Stomach smooth muscle (tissue), 2 donors: ENCODE measurements around the gene EYA4.
A peak's percentile ranks its signal among the peaks of the same experiment; 100 is the strongest.

ENCODE experiments used
- H3K27ac ChIP-seq: one replicate; pipeline ENCODE4 v1.7.0; 2013; ENCODE audit warnings: mild to moderate bottlenecking, low read length, inconsistent platforms
- H3K27me3 ChIP-seq, 2 donors: one replicate each; pipeline ENCODE4 v1.7.0; 2013; ENCODE audit warnings: low read length in 2 of 2; ENCODE audit not compliant: insufficient read depth in 2 of 2, control insufficient read depth in 1 of 2
- H3K36me3 ChIP-seq, 2 donors: one replicate each; pipeline ENCODE4 v1.7.0; 2013; ENCODE audit warnings: low read length in 2 of 2; ENCODE audit not compliant: control insufficient read depth in 2 of 2, insufficient read depth in 2 of 2
- H3K4me1 ChIP-seq: one replicate; pipeline ENCODE4 v1.7.0; 2013; ENCODE audit warnings: low read length; ENCODE audit not compliant: control insufficient read depth, insufficient read depth
- H3K4me3 ChIP-seq, 2 donors: one replicate each; pipeline ENCODE4 v1.7.0; 2013; ENCODE audit warnings: low read length in 2 of 2
- H3K9ac ChIP-seq, 2 donors: one replicate each; pipeline ENCODE4 v1.7.0; 2013; ENCODE audit warnings: low read length in 2 of 2, mild to moderate bottlenecking in 1 of 2
- H3K9me3 ChIP-seq, 2 donors: one replicate each; pipeline ENCODE4 v1.7.0; 2013; ENCODE audit warnings: low read length in 2 of 2; ENCODE audit not compliant: control insufficient read depth in 2 of 2
- donor health status: healthy.
- donor health status: Pancreatic carcinoma.

The EYA4 gene

DNA sequence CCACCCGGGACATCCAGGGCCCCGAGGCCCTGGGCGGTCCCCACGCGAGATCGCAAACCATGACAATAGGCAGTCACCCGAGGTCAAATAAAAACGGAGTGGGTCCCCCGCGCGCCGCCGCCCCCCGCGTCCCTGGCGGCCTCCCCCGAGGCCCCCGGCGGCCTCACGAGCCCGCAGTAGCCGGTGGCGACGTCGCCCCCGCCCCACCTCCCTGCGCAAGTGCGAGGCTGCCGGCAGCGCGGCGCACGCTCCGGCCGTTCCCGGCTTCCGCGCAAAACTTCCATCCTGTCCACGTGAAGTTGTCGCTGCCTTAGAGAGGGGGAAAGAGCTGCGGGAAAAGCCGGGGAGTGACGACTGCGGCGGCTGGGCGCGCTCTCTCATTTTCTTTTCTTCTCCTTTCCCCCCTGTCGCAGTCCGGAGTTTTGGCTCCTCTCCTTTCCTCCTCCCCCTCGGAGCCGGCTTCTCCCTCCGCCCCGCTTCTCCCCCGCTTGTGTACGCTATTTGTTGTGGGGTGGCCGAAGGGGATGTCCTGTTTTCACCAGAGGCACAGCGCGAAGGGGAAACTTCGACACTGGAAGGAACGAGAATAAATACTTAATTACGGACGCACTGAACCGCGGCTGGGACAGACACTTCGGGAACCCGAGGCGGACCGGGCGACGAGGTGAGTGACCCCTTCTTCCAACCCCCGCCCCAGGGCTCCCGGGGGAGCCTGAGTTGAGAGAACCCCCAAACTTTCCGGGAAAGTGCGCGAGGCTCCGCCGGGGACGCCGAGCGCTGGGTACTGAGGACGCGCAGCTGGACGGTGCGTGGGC, at the start of gene EYA4:
TSS of gene EYA4 (plus strand) at position 272 of the 815 bp plus-strand sequence. CDS start 33,424 bp downstream, outside the sequence.
- no peaks in the 10 kb centered on the region for H3K9me3 ChIP-seq
- peak within 1 kb of the TSS in 1 of 2 donors; percentile 22 for H3K9ac ChIP-seq
- no peak within 1 kb of the TSS for H3K27ac ChIP-seq
- peaks cover 19 to 43% of the 10 kb centered on the region in 2 donors for H3K27me3 ChIP-seq
- peak within 1 kb of the TSS; percentile 72 to 73 for H3K4me3 ChIP-seq
- H3K4me1 ChIP-seq = peaks cover 10% of the 10 kb centered on the region
- H3K36me3 ChIP-seq = no peaks in the 10 kb centered on the region

- no peak overlapping the region for H3K27ac ChIP-seq
- H3K4me3 ChIP-seq = no peak overlapping the region
These were observed 47.8 kb upstream of the EYA4 start for GRCh38 chr6:133193396-133193795.

DNA sequence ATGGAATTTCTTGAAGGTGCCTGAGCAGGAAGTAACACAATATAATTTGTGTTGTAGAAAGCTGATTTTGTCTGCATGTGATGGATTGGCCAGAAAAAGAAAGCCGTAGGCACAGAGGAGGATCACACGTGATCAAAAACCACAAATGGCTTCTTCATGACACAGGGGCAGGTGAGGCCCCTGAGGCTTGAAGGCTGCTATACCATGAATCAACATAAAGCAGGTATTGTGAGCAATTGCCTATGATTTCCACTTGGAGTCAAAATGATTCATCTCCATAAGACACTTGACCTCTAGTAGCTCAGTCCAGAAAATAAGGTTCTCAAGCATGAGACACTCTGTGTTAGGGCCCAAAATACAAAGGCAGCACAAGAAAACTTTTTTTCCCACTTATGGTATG, 42.4 kb upstream of the EYA4 start:
- H3K27me3 ChIP-seq = no peaks in the 10 kb centered on the region
- H3K9ac ChIP-seq = no peak overlapping the region
- H3K36me3 ChIP-seq = no peaks in the 10 kb centered on the region
- no peak overlapping the region for H3K4me3 ChIP-seq
- H3K4me1 ChIP-seq = no peaks in the 10 kb centered on the region
- no peak overlapping the region for H3K27ac ChIP-seq
- H3K9me3 ChIP-seq = no peaks in the 10 kb centered on the region

More at GRCh38 chr6:133193396-133193795, 47.8 kb upstream of the EYA4 start:
- Histone ChIP-seq H3K36me3 (no peaks in the 10 kb centered on the region), H3K9ac (no peak overlapping the region), H3K4me1 (no peaks in the 10 kb centered on the region), H3K9me3 (no peaks in the 10 kb centered on the region), H3K27me3 (no peaks in the 10 kb centered on the region)

DNA sequence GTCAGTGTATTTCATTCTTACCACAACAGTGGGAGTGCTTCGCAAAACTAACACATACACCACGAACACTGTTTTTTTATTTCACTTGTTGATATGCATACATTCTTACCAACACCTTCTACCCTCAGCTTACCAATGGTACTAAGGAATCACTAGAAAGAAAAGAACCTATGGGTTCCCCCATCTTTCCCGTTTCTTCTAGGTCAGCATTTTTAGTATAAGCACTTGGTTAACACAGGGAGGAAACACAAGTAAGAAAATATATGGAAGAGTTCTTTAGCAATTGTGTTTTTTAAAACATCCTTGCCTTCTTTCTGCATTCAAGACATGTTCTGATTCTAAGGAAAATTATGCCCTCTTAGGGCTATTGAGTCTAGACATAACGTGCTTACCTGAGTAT, 39.9 kb upstream of the EYA4 start:
- Histone ChIP-seq H3K4me1 (no peaks in the 10 kb centered on the region), H3K36me3 (no peaks in the 10 kb centered on the region), H3K9ac (no peak overlapping the region), H3K4me3 (no peak overlapping the region), H3K27ac (no peak overlapping the region), H3K9me3 (no peaks in the 10 kb centered on the region), H3K27me3 (no peaks in the 10 kb centered on the region)

- Histone ChIP-seq H3K36me3 (no peaks in the 10 kb centered on the region), H3K27ac (no peak overlapping the region), H3K27me3 (no peaks in the 10 kb centered on the region), H3K4me1 (no peaks in the 10 kb centered on the region), H3K9ac (no peak overlapping the region), H3K9me3 (no peaks in the 10 kb centered on the region), H3K4me3 (no peak overlapping the region)
These were observed 38.4 kb upstream of the EYA4 start for GRCh38 chr6:133202610-133203343.

DNA sequence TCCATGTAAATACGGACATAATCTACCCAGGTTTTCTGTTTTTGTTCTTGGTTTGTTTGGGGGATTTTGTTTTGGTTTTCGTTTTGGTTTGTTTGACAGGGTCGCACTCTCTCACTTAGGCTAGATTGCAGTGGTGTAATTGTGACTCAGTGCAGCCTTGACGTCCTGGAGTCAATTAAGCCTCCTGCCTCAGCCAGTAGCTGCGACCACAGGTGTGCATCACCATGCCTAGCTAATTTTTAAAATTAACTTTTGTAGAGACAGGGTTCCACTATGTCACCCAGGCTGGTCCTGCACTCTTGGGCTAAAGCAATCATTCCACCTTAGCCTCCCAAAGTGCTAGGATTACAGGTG, 37.8 kb upstream of the EYA4 start:
- Histone ChIP-seq H3K4me1 (no peaks in the 10 kb centered on the region), H3K9me3 (no peaks in the 10 kb centered on the region), H3K36me3 (no peaks in the 10 kb centered on the region), H3K4me3 (no peak overlapping the region), H3K27me3 (no peaks in the 10 kb centered on the region), H3K27ac (no peak overlapping the region), H3K9ac (no peak overlapping the region)

DNA sequence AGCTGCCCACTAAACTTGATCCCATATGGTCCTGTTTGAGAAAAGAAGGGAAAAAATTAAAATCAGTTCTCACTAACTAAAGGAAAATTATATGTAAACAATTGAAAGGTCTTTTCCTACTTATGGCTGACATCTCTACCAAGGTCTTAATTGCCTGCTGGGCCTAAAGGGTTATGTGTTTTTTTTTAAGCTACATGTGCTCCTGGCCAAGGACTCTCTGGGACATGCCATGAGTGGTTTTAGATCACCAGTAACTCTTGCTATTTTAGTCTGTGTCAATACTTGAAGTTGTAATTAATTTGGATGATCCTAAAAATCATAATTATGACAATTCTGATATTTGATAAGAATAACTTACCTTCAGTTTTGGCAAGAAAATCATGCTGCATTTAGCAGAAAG, 35.9 kb upstream of the EYA4 start:
- H3K9ac ChIP-seq = no peak overlapping the region
- H3K27ac ChIP-seq = no peak overlapping the region
- H3K4me1 ChIP-seq = no peaks in the 10 kb centered on the region
- no peak overlapping the region for H3K4me3 ChIP-seq
- H3K9me3 ChIP-seq = peaks cover 0 to 4% of the 10 kb centered on the region in 2 donors
- H3K27me3 ChIP-seq = no peaks in the 10 kb centered on the region
- no peaks in the 10 kb centered on the region for H3K36me3 ChIP-seq

DNA sequence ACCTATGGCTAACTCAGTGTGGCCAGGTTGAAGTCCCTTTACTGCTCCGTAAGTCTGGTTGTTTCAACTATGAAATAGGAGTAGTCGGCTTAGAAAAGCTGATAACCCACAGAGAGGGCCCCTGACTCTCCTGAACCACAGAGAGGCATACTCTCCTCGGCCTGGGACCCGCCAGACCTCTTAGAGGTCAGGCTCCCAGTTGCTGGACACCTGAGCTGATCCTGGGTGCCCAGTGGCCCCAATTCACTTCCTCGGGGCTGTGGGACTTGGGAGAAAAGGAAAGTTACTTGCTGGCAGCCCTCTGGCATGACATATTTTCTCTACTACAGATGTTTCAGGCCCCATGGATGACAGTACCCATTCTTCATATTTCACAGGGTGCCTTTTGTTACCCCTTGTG, 34.2 kb upstream of the EYA4 start:
- no peak overlapping the region for H3K27ac ChIP-seq
- no peak overlapping the region for H3K9ac ChIP-seq
- H3K4me3 ChIP-seq = no peak overlapping the region

GRCh38 chr6:133207754-133208153, 33.4 kb upstream of the EYA4 start:
- Histone ChIP-seq H3K27ac (no peak overlapping the region), H3K4me3 (no peak overlapping the region)

More for the DNA sequence above, 34.2 kb upstream of the EYA4 start:
- H3K9me3 ChIP-seq = peaks cover 0 to 4% of the 10 kb centered on the region in 2 donors
- H3K36me3 ChIP-seq = no peaks in the 10 kb centered on the region
- no peaks in the 10 kb centered on the region for H3K4me1 ChIP-seq
- no peaks in the 10 kb centered on the region for H3K27me3 ChIP-seq

DNA sequence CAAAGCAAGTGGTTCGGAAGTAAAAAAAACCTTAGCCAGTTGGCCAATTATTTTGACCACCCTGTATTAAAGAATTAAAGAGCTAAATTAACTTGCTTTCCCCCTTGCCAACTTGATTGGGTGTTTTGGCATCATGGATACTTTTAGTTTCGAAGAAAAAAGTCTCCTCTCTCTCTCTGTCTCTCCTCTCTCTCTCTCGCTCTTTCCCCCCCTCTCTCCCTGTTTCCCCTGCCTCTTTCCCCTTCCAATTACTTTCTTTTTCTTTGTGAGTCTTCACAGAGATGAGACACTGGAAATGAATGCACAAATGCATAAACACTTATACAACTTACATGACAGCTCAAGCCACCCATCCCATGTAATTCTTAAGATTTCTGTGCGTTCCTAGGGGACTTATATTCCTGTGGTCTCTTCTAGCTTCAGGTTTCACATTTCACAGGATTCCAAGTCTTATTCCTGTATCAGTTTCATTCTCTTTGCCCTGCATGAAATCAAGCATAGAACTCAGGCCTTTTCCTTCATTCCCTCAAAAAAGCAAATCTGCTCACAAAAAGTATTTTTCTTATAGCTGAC, 32.9 kb upstream of the EYA4 start:
- Histone ChIP-seq H3K27ac (no peak overlapping the region), H3K36me3 (no peaks in the 10 kb centered on the region), H3K4me1 (no peaks in the 10 kb centered on the region), H3K9ac (no peak overlapping the region), H3K9me3 (peaks cover 0 to 4% of the 10 kb centered on the region in 2 donors), H3K4me3 (no peak overlapping the region), H3K27me3 (no peaks in the 10 kb centered on the region)

More at GRCh38 chr6:133207754-133208153, 33.4 kb upstream of the EYA4 start:
- no peak overlapping the region for H3K9ac ChIP-seq
- H3K9me3 ChIP-seq = peaks cover 0 to 4% of the 10 kb centered on the region in 2 donors
- H3K36me3 ChIP-seq = no peaks in the 10 kb centered on the region
- no peaks in the 10 kb centered on the region for H3K4me1 ChIP-seq
- H3K27me3 ChIP-seq = no peaks in the 10 kb centered on the region
